ENCODE data around the gene FGF12. TPM values are rescaled to one million over a fixed set of nuclear protein-coding genes. Genes with fewer than 3 reads are reported as not detected.

The FGF12 gene
- total and polyA plus RNA-seq, 2 experiments from 2014 or later: not detected

DNA sequence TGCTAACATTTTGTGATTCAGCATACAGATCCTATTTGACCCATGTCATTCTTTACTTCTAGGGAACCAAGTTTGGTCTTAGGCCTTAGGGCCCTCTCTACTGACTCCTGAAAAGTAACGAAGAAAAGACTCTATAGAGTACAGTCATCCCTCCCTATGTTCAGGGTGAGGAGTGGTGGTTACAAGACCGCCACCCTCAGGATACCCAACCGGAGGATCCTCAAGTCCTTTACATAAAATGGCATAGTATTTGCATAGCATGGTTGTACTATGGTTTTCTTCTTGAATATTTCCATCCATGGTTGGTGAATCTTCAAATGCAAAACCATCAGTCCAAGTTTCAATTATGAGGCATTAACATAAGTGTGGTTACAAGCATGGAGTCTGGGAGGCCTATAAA is 327.6 kb downstream of the FGF12 start:
- in situ Hi-C loops (cut with MboI): no loop called here
- TF ChIP-seq EZH2phosphoT487 (IDR thresholded peaks at IDR 0.05; ENCODE audit: insufficient read depth, low read depth) (no peak), EZH2 (IDR thresholded peaks at IDR 0.05; ENCODE audit: insufficient read depth, poor library complexity, severe bottlenecking) (no peak)
- H3K27me3 ChIP-seq (replicated peaks; ENCODE audit: insufficient read depth): no peaks in the 10 kb centered on the region
- no peaks in the 10 kb centered on the region for H3K9me2 ChIP-seq (ENCODE audit: insufficient read depth)
- H3F3A ChIP-seq (ENCODE audit: insufficient read depth): no peaks in the 10 kb centered on the region
- H3K9me3 ChIP-seq (ENCODE audit: low read depth): no peaks in the 10 kb centered on the region
- no peak overlapping the region for H3K4me3 ChIP-seq
- no peak overlapping the region for H3K27ac ChIP-seq
- WGBS, 2 experiments (ENCODE audit: low coverage in 1 of 2, low lambda C conversion rate in 2 of 2, missing lambda C conversion rate in 2 of 2): 37 to 42% methylated on average over 3 of the region's 3 CpGs
- no peak overlapping the region for H3K4me2 ChIP-seq (ENCODE audit: unreplicated experiment)
- no peak overlapping the region for H3K9ac ChIP-seq
- H4K20me1 ChIP-seq (ENCODE audit: insufficient read depth): no peaks in the 10 kb centered on the region
- H3K36me3 ChIP-seq (ENCODE audit: low read depth): no peaks in the 10 kb centered on the region
- no peaks in the 10 kb centered on the region for H3K4me1 ChIP-seq (ENCODE audit: insufficient read depth)
- DNase-seq: no peak
- no peaks in the 10 kb centered on the region for H3K79me2 ChIP-seq (ENCODE audit: insufficient read depth)
- no peak overlapping the region for H2AFZ ChIP-seq

DNA sequence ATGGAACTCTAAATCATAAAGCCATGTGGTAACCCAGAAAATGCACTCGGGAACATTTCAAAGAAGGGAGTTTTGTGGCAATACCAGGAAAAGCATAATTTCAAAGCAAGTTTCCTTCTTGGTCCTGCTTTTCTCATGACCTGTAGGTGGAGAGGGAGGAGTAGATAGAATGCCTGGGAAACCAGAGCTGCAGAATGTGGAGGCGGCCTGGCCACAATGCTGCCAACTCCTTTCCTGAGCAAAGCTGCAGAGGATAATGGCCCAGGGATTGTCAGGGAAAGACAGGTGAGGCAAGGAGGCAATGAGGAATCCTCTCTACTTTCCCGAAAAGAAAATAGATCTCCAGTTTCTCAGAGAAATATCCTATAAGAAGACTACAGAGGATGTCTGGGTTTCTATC is 330.3 kb downstream of the FGF12 start:
- H3K4me1 ChIP-seq (ENCODE audit: insufficient read depth): no peaks in the 10 kb centered on the region
- H3K9ac ChIP-seq: no peak overlapping the region
- no peaks in the 10 kb centered on the region for H4K20me1 ChIP-seq (ENCODE audit: insufficient read depth)
- no peaks in the 10 kb centered on the region for H3K27me3 ChIP-seq (replicated peaks; ENCODE audit: insufficient read depth)
- H3K27ac ChIP-seq: no peak overlapping the region
- no peaks in the 10 kb centered on the region for H3K79me2 ChIP-seq (ENCODE audit: insufficient read depth)
- no peak for TF ChIP-seq EZH2 (IDR thresholded peaks at IDR 0.05; ENCODE audit: insufficient read depth, poor library complexity, severe bottlenecking)
- TF ChIP-seq EZH2phosphoT487 (IDR thresholded peaks at IDR 0.05; ENCODE audit: insufficient read depth, low read depth): no peak
- H3K36me3 ChIP-seq (ENCODE audit: low read depth): no peaks in the 10 kb centered on the region
- H3K4me2 ChIP-seq (ENCODE audit: unreplicated experiment): no peak overlapping the region
- no peaks in the 10 kb centered on the region for H3K9me3 ChIP-seq (ENCODE audit: low read depth)
- in situ Hi-C loops (cut with MboI): no loop called here
- H3F3A ChIP-seq (ENCODE audit: insufficient read depth): no peaks in the 10 kb centered on the region
- WGBS, 2 experiments (ENCODE audit: low coverage in 1 of 2, low lambda C conversion rate in 2 of 2, missing lambda C conversion rate in 2 of 2): 22 to 28% methylated on average over 3 of the region's 3 CpGs
- no peaks in the 10 kb centered on the region for H3K9me2 ChIP-seq (ENCODE audit: insufficient read depth)
- no peak for DNase-seq
- H2AFZ ChIP-seq: no peak overlapping the region
- H3K4me3 ChIP-seq: no peak overlapping the region

DNA sequence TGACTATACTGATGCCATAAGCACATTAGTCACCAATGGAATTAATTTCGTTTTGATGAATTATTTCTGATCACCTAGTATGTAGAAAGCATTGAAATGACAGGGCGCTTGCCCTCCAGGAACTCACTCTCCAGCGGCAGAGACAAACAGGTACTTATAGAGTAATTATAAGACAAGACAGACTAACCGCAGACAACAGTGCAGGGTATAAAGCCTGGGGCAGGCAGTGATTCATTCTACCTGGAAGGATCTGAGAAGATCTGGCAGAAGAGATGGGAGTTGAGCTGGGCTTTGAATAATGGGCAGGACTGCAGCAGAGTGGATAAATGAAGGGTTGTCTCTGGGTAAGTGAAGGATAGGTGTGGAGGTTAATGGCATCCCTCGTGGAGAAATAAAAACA is 331.8 kb downstream of the FGF12 start:
- no peak overlapping the region for H3K4me2 ChIP-seq (ENCODE audit: unreplicated experiment)
- no peak overlapping the region for H2AFZ ChIP-seq
- no peaks in the 10 kb centered on the region for H3K79me2 ChIP-seq (ENCODE audit: insufficient read depth)
- in situ Hi-C loops (cut with MboI): no loop called here
- H3K27me3 ChIP-seq (replicated peaks; ENCODE audit: insufficient read depth): no peaks in the 10 kb centered on the region
- no peak overlapping the region for H3K27ac ChIP-seq
- H3K9ac ChIP-seq: no peak overlapping the region
- no peaks in the 10 kb centered on the region for H4K20me1 ChIP-seq (ENCODE audit: insufficient read depth)
- no peak for TF ChIP-seq EZH2 (IDR thresholded peaks at IDR 0.05; ENCODE audit: insufficient read depth, poor library complexity, severe bottlenecking)
- no peak for TF ChIP-seq EZH2phosphoT487 (IDR thresholded peaks at IDR 0.05; ENCODE audit: insufficient read depth, low read depth)
- no peaks in the 10 kb centered on the region for H3K4me1 ChIP-seq (ENCODE audit: insufficient read depth)
- no peaks in the 10 kb centered on the region for H3K36me3 ChIP-seq (ENCODE audit: low read depth)
- WGBS, 2 experiments (ENCODE audit: low coverage in 1 of 2, low lambda C conversion rate in 2 of 2, missing lambda C conversion rate in 2 of 2): 30 to 37% methylated on average over 5 of the region's 5 CpGs
- H3K4me3 ChIP-seq: no peak overlapping the region
- no peaks in the 10 kb centered on the region for H3K9me3 ChIP-seq (ENCODE audit: low read depth)
- no peaks in the 10 kb centered on the region for H3K9me2 ChIP-seq (ENCODE audit: insufficient read depth)
- H3F3A ChIP-seq (ENCODE audit: insufficient read depth): no peaks in the 10 kb centered on the region
- no peak for DNase-seq

- Histone ChIP-seq H3F3A (ENCODE audit: insufficient read depth) (no peaks in the 10 kb centered on the region), H4K20me1 (ENCODE audit: insufficient read depth) (no peaks in the 10 kb centered on the region), H3K9ac (no peak overlapping the region), H3K9me2 (ENCODE audit: insufficient read depth) (no peaks in the 10 kb centered on the region), H3K4me2 (ENCODE audit: unreplicated experiment) (no peak overlapping the region), H3K79me2 (ENCODE audit: insufficient read depth) (no peaks in the 10 kb centered on the region), H3K4me3 (no peak overlapping the region), H3K36me3 (ENCODE audit: low read depth) (no peaks in the 10 kb centered on the region), H3K9me3 (ENCODE audit: low read depth) (no peaks in the 10 kb centered on the region), H2AFZ (no peak overlapping the region), H3K27ac (no peak overlapping the region), H3K4me1 (ENCODE audit: insufficient read depth) (no peaks in the 10 kb centered on the region), H3K27me3 (replicated peaks; ENCODE audit: insufficient read depth) (no peaks in the 10 kb centered on the region)
- in situ Hi-C loops (cut with MboI): no loop called here
- WGBS, 2 experiments (ENCODE audit: low coverage in 1 of 2, low lambda C conversion rate in 2 of 2, missing lambda C conversion rate in 2 of 2): 36 to 43% methylated on average over 4 of the region's 4 CpGs
- TF ChIP-seq EZH2phosphoT487 (IDR thresholded peaks at IDR 0.05; ENCODE audit: insufficient read depth, low read depth) (no peak), EZH2 (IDR thresholded peaks at IDR 0.05; ENCODE audit: insufficient read depth, poor library complexity, severe bottlenecking) (no peak)
- no peak for DNase-seq
These were observed 334.4 kb downstream of the FGF12 start for GRCh38 chr3:192392986-192393385.

DNA sequence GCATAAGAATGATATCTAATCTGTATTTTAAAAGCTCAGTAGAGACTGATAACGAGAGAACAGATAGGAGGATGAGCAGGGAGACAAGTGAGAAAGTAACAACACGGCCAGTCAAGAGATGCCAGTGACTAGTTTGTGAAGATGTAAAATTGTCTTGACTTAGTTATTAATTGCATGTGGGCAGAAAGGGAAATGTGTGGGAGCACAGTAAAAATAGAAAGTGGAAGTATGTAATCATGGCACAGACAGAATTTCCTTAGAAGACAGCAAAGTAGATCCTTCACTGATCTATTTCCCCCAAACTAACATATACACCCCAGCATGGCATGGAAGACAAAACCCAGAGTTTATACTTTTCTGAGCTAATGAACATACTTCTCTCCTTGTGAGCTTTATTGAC is 344.5 kb downstream of the FGF12 start:
- Histone ChIP-seq H3K79me2 (ENCODE audit: insufficient read depth) (no peaks in the 10 kb centered on the region), H3K4me1 (ENCODE audit: insufficient read depth) (no peaks in the 10 kb centered on the region), H3K27ac (no peak overlapping the region), H3K9me2 (ENCODE audit: insufficient read depth) (no peaks in the 10 kb centered on the region), H3K9me3 (ENCODE audit: low read depth) (no peaks in the 10 kb centered on the region), H3F3A (ENCODE audit: insufficient read depth) (no peaks in the 10 kb centered on the region), H3K4me3 (no peak overlapping the region), H3K27me3 (replicated peaks; ENCODE audit: insufficient read depth) (no peaks in the 10 kb centered on the region), H3K9ac (no peak overlapping the region), H3K36me3 (ENCODE audit: low read depth) (no peaks in the 10 kb centered on the region), H3K4me2 (ENCODE audit: unreplicated experiment) (no peak overlapping the region), H2AFZ (no peak overlapping the region), H4K20me1 (ENCODE audit: insufficient read depth) (no peaks in the 10 kb centered on the region)
- no peak for TF ChIP-seq EZH2 (IDR thresholded peaks at IDR 0.05; ENCODE audit: insufficient read depth, poor library complexity, severe bottlenecking)
- no peak for DNase-seq
- 7 to 14% methylated on average over 2 of the region's 2 CpGs for WGBS, 2 experiments (ENCODE audit: low coverage in 1 of 2, low lambda C conversion rate in 2 of 2, missing lambda C conversion rate in 2 of 2)
- in situ Hi-C loops (cut with MboI): no loop called here
